ENCODE results near the gene GDAP1L1. TPM values are rescaled to one million over a fixed set of nuclear protein-coding genes. Genes with fewer than 3 reads are reported as not detected.
"Not testable (repeated sequence)": the region's sequence is repeated elsewhere in the genome, so short reads cannot be mapped to it uniquely, and the experiment has no call there.

Gene GDAP1L1
- total RNA-seq, 2 experiments from 2014 or later: 0.27 TPM; not detected in 1

- Histone ChIP-seq H3K9me2 (ENCODE audit: insufficient read depth, low read length) (no peaks in the 10 kb centered on the region), H3K79me2 (ENCODE audit: insufficient read depth, low read depth, low read length) (no peaks in the 10 kb centered on the region), H2AFZ (ENCODE audit: low read length) (no peak overlapping the region), H3K27ac (ENCODE audit: low read depth, low read length, poor library complexity, severe bottlenecking) (no peak overlapping the region), H3K36me3 (ENCODE audit: insufficient read depth, low read length) (no peaks in the 10 kb centered on the region), H4K20me1 (ENCODE audit: insufficient read depth, low read length) (no peaks in the 10 kb centered on the region), H3K9me3 (ENCODE audit: low read length) (no peaks in the 10 kb centered on the region), H3K4me3 (ENCODE audit: low read depth, low read length, poor library complexity, severe bottlenecking) (no peak overlapping the region), H3K4me2 (ENCODE audit: low read length) (no peak overlapping the region), H3K4me1 (ENCODE audit: insufficient read depth, low read length, poor library complexity, severe bottlenecking) (no peaks in the 10 kb centered on the region)
- no peak for DNase-seq (ENCODE audit: low spot score)
- no TSS peak for BruUV-seq (replicated peaks)
- ChIA-PET POLR2A (no interaction called here), CTCF (ENCODE audit: unreplicated experiment) (no interaction called here)
- TF ChIP-seq EZH2phosphoT487 (IDR thresholded peaks at IDR 0.05; ENCODE audit: borderline replicate concordance, low read depth, low read length): no peak
- TF ChIP-seq, protein P1, sequence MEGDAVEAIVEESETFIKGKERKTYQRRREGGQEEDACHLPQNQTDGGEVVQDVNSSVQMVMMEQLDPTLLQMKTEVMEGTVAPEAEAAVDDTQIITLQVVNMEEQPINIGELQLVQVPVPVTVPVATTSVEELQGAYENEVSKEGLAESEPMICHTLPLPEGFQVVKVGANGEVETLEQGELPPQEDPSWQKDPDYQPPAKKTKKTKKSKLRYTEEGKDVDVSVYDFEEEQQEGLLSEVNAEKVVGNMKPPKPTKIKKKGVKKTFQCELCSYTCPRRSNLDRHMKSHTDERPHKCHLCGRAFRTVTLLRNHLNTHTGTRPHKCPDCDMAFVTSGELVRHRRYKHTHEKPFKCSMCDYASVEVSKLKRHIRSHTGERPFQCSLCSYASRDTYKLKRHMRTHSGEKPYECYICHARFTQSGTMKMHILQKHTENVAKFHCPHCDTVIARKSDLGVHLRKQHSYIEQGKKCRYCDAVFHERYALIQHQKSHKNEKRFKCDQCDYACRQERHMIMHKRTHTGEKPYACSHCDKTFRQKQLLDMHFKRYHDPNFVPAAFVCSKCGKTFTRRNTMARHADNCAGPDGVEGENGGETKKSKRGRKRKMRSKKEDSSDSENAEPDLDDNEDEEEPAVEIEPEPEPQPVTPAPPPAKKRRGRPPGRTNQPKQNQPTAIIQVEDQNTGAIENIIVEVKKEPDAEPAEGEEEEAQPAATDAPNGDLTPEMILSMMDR (conservative IDR thresholded peaks at IDR 0.05; ENCODE audit: low read length): no peak
- intact Hi-C loops (cut with micrococcal nuclease; ENCODE audit: unreplicated experiment): no loop called here
These were observed 50.6 kb downstream of the GDAP1L1 start for GRCh38 chr20:44297721-44298120.

- H3K4me1 ChIP-seq (ENCODE audit: insufficient read depth, low read length, poor library complexity, severe bottlenecking); H3K9me2 ChIP-seq (ENCODE audit: insufficient read depth, low read length); H3K4me2 ChIP-seq (ENCODE audit: low read length); H2AFZ ChIP-seq (ENCODE audit: low read length); H4K20me1 ChIP-seq (ENCODE audit: insufficient read depth, low read length); POLR2A ChIA-PET; H3K4me3 ChIP-seq (ENCODE audit: low read depth, low read length, poor library complexity, severe bottlenecking); BruUV-seq (replicated peaks); H3K9me3 ChIP-seq (ENCODE audit: low read length); intact Hi-C loops (cut with micrococcal nuclease; ENCODE audit: unreplicated experiment); H3K36me3 ChIP-seq (ENCODE audit: insufficient read depth, low read length); H3K79me2 ChIP-seq (ENCODE audit: insufficient read depth, low read depth, low read length); CTCF ChIA-PET (ENCODE audit: unreplicated experiment); H3K27ac ChIP-seq (ENCODE audit: low read depth, low read length, poor library complexity, severe bottlenecking); DNase-seq (ENCODE audit: low spot score): not testable (repeated sequence)
These were observed 52.0 kb downstream of the GDAP1L1 start for GRCh38 chr20:44299011-44299535.

DNA sequence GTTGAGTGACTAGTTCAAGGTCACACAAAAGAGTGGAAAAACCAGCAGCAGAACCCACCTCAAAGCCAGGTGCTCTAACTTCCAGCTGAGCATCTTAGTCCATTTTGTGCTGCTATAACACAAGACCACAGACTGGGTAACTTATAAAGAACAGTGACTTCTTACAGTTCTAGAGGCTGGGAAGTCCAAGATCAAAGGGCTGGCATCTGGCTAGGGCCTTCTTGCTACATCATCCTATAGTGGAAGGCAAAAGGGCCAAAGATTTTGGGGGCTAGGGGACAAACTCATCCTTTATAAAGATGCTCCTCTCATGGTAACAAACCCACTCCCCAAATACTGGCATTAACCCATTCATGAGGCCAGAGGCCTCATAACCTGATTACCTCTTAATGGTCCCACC lies 54.2 kb downstream of the GDAP1L1 start:
- H3K36me3 ChIP-seq (ENCODE audit: insufficient read depth, low read length): no peaks in the 10 kb centered on the region
- POLR2A ChIA-PET: interaction anchor here (0.6 kb wide), 1 partner anchor 973 kb away, joined by 4 read pairs; no protein-coding TSS in a partner anchor
- no peak overlapping the region for H2AFZ ChIP-seq (ENCODE audit: low read length)
- no TSS peak for BruUV-seq (replicated peaks)
- no peak overlapping the region for H3K27ac ChIP-seq (ENCODE audit: low read depth, low read length, poor library complexity, severe bottlenecking)
- H3K4me1 ChIP-seq (ENCODE audit: insufficient read depth, low read length, poor library complexity, severe bottlenecking): no peaks in the 10 kb centered on the region
- no peak overlapping the region for H3K4me3 ChIP-seq (ENCODE audit: low read depth, low read length, poor library complexity, severe bottlenecking)
- H3K4me2 ChIP-seq (ENCODE audit: low read length): no peak overlapping the region
- DNase-seq (ENCODE audit: low spot score): no peak
- H3K79me2 ChIP-seq (ENCODE audit: insufficient read depth, low read depth, low read length): no peaks in the 10 kb centered on the region
- H4K20me1 ChIP-seq (ENCODE audit: insufficient read depth, low read length): no peaks in the 10 kb centered on the region
- H3K9me3 ChIP-seq (ENCODE audit: low read length): no peaks in the 10 kb centered on the region
- TF ChIP-seq EZH2phosphoT487 (IDR thresholded peaks at IDR 0.05; ENCODE audit: borderline replicate concordance, low read depth, low read length): no peak
- TF ChIP-seq, protein P1 (conservative IDR thresholded peaks at IDR 0.05; ENCODE audit: low read length): no peak
- CTCF ChIA-PET (ENCODE audit: unreplicated experiment): no interaction called here
- H3K9me2 ChIP-seq (ENCODE audit: insufficient read depth, low read length): no peaks in the 10 kb centered on the region
- intact Hi-C loops (cut with micrococcal nuclease; ENCODE audit: unreplicated experiment): no loop called here
